Measurements from ENCODE around the gene SIPA1. TPM values are rescaled to one million over a fixed set of nuclear protein-coding genes. Genes with fewer than 3 reads are reported as not detected.

The SIPA1 gene
- total RNA-seq, 3 donors from 2014 or later = 18.2 to 27.9 (median 25.5) TPM

DNA sequence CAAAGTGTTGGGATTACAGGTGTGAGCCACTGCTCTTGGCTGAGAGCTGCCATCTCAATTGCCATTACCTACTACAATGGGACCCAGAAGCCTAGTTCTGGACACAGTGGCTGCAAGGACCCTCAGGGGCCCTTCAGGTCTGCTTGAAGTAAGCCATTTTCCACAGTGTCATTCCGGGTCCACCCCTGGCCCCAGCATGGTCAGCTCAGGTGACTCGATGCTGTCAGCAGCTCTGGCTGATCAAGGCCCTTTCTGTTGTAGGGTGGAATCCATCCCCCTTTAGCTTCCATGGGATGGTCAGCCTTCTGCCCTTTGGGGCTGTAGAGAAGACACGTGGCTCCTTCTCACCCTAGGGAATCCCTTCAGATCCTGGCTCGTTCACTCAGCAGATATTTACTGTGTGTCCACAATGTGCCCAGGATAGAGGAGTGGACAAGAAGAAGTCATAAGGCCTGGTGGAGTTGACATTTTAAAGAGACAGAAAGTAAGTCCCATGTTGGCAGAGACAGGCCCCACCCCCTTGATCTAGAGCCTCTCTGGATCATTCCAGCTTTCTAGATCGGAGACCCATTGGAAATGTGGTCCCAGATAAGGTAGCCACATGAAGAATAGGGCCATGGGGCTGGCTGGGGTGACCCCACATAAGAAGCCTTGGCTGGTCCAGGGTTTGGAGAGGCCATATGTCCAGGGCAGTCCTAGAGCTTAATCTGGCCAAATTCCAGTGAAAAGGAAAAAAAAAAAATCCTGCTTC lies 59.1 kb downstream of the SIPA1 start:
- Histone ChIP-seq H3K9me3 (no peaks in the 10 kb centered on the region), H3K4me1 (no peaks in the 10 kb centered on the region), H3K4me3 (no peak overlapping the region), H3K27ac (no peak overlapping the region), H3K36me3 (no peaks in the 10 kb centered on the region), H3K27me3 (no peaks in the 10 kb centered on the region)
- no peak for TF ChIP-seq CTCF (IDR thresholded peaks at IDR 0.05)
- no peak for TF ChIP-seq POLR2AphosphoS5 (IDR thresholded peaks at IDR 0.05)
- no peak for TF ChIP-seq POLR2A (IDR thresholded peaks at IDR 0.05)
- intact Hi-C loops (cut with DNase I; ENCODE audit: low total_unique reads) = no loop called here
- no peak for DNase-seq (ENCODE audit: low spot score in 2 of 2)

- H3K4me1 ChIP-seq = no peaks in the 10 kb centered on the region
- no peaks in the 10 kb centered on the region for H3K27me3 ChIP-seq
- no peaks in the 10 kb centered on the region for H3K9me3 ChIP-seq
- H3K4me3 ChIP-seq = no peak overlapping the region
- intact Hi-C loops (cut with DNase I; ENCODE audit: low total_unique reads) = no loop called here
- H3K36me3 ChIP-seq = no peaks in the 10 kb centered on the region
- no peak for DNase-seq (ENCODE audit: low spot score in 2 of 2)
- no peak for TF ChIP-seq CTCF (IDR thresholded peaks at IDR 0.05)
- no peak for TF ChIP-seq POLR2AphosphoS5 (IDR thresholded peaks at IDR 0.05)
- TF ChIP-seq POLR2A (IDR thresholded peaks at IDR 0.05) = no peak
- H3K27ac ChIP-seq = no peak overlapping the region
Measured at GRCh38 chr11:65698205-65698604, 60.3 kb downstream of the SIPA1 start.

- H3K4me1 ChIP-seq = no peaks in the 10 kb centered on the region
- DNase-seq (ENCODE audit: low spot score in 2 of 2) = no peak
- no peaks in the 10 kb centered on the region for H3K9me3 ChIP-seq
- TF ChIP-seq CTCF (IDR thresholded peaks at IDR 0.05) = no peak
- no peak overlapping the region for H3K27ac ChIP-seq
- H3K4me3 ChIP-seq = no peak overlapping the region
- H3K36me3 ChIP-seq = no peaks in the 10 kb centered on the region
- intact Hi-C loops (cut with DNase I; ENCODE audit: low total_unique reads) = no loop called here
- H3K27me3 ChIP-seq = no peaks in the 10 kb centered on the region
Measured at GRCh38 chr11:65699306-65699705, 61.4 kb downstream of the SIPA1 start.

- Histone ChIP-seq H3K4me1 (no peaks in the 10 kb centered on the region), H3K27ac (no peak overlapping the region), H3K4me3 (no peak overlapping the region), H3K9me3 (no peaks in the 10 kb centered on the region), H3K27me3 (no peaks in the 10 kb centered on the region), H3K36me3 (no peaks in the 10 kb centered on the region)
- intact Hi-C loops (cut with DNase I; ENCODE audit: low total_unique reads) = no loop called here
- no peak for TF ChIP-seq CTCF (IDR thresholded peaks at IDR 0.05)
- no peak for TF ChIP-seq POLR2A (IDR thresholded peaks at IDR 0.05)
- no peak for TF ChIP-seq POLR2AphosphoS5 (IDR thresholded peaks at IDR 0.05)
- no peak for DNase-seq (ENCODE audit: low spot score in 2 of 2)
Measured at GRCh38 chr11:65700399-65700798, 62.5 kb downstream of the SIPA1 start.

Other genes with a start within 250 kb of the SIPA1 start
- gene NEAT1, start 215.3 kb upstream of the SIPA1 start, total RNA-seq = 100 to 1,000 TPM; 323 to 391 (median 351) TPM
- over 10,000 TPM; 14,217 to 22,312 (median 18,959) TPM for gene MALAT1, start 139.1 kb upstream of the SIPA1 start, total RNA-seq
- 10 to 100 TPM; 74.1 to 83.4 (median 83.2) TPM for gene SCYL1, start 113.0 kb upstream of the SIPA1 start, total RNA-seq
- gene LTBP3, start 79.7 kb upstream of the SIPA1 start, total RNA-seq = 10 to 100 TPM; 63.0 to 98.9 (median 95.7) TPM
- 10 to 100 TPM; 48.9 to 60.0 (median 59.4) TPM for gene ZNRD2, start 67.6 kb upstream of the SIPA1 start, total RNA-seq
- 10 to 100 TPM; 37.4 to 51.4 (median 40.8) TPM for gene FAM89B, start 65.6 kb upstream of the SIPA1 start, total RNA-seq
- gene EHBP1L1, start 62.0 kb upstream of the SIPA1 start, total RNA-seq = 10 to 100 TPM; 28.0 to 68.8 (median 33.4) TPM
- 1 to 10 TPM in 1 of 3 donors, under 1 TPM in 2; 0.33 to 2.2 (median 0.80) TPM for gene KCNK7, start 42.3 kb upstream of the SIPA1 start, total RNA-seq
- gene MAP3K11, start 23.9 kb upstream of the SIPA1 start, total RNA-seq = 10 to 100 TPM; 30.4 to 39.0 (median 36.7) TPM
- 10 to 100 TPM; 13.4 to 21.0 (median 20.1) TPM for gene PCNX3, start 22.3 kb upstream of the SIPA1 start, total RNA-seq
- 10 to 100 TPM; 45.0 to 57.7 (median 46.2) TPM for gene RELA, start 24.8 kb downstream of the SIPA1 start, total RNA-seq
- gene KAT5, start 74.2 kb downstream of the SIPA1 start, total RNA-seq = 10 to 100 TPM; 50.1 to 66.7 (median 61.3) TPM
- gene RNASEH2C, start 82.7 kb downstream of the SIPA1 start, total RNA-seq = 100 to 1,000 TPM in 1 of 3 donors, 10 to 100 TPM in 2; 89.1 to 110 (median 99.8) TPM
- gene AP5B1, start 142.9 kb downstream of the SIPA1 start, total RNA-seq = 10 to 100 TPM; 15.5 to 19.3 (median 17.6) TPM
- 1 to 10 TPM in 2 of 3 donors, not detected in 1; 3.6 to 5.1 TPM for gene OVOL1, start 149.0 kb downstream of the SIPA1 start, total RNA-seq
- 1 to 10 TPM in 1 of 3 donors, under 1 TPM in 2; 0.15 to 2.3 (median 0.48) TPM for gene SNX32, start 195.9 kb downstream of the SIPA1 start, total RNA-seq
- 100 to 1,000 TPM; 407 to 564 (median 453) TPM for gene CFL1, start 220.1 kb downstream of the SIPA1 start, total RNA-seq
- gene MUS81, start 222.3 kb downstream of the SIPA1 start, total RNA-seq = 10 to 100 TPM; 29.8 to 44.6 (median 42.9) TPM
- 10 to 100 TPM; 34.5 to 75.0 (median 57.0) TPM for gene EFEMP2, start 234.7 kb downstream of the SIPA1 start, total RNA-seq
- 1 to 10 TPM; 1.6 to 4.0 (median 1.9) TPM for gene CTSW, start 241.7 kb downstream of the SIPA1 start, total RNA-seq